ENCODE measurements around the gene GPR63.
"Not testable (repeated sequence)": the region's sequence is repeated elsewhere in the genome, so short reads cannot be mapped to it uniquely, and the experiment has no call there.

Gene GPR63, protein sequence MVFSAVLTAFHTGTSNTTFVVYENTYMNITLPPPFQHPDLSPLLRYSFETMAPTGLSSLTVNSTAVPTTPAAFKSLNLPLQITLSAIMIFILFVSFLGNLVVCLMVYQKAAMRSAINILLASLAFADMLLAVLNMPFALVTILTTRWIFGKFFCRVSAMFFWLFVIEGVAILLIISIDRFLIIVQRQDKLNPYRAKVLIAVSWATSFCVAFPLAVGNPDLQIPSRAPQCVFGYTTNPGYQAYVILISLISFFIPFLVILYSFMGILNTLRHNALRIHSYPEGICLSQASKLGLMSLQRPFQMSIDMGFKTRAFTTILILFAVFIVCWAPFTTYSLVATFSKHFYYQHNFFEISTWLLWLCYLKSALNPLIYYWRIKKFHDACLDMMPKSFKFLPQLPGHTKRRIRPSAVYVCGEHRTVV

GRCh38 chr6:96837081-96837971 is at the start of gene GPR63:
TSS of gene GPR63 (minus strand) at chr6:96837477. CDS start at chr6:96799731, 37,746 bp downstream.
- no peak for FAIRE-seq

DNA sequence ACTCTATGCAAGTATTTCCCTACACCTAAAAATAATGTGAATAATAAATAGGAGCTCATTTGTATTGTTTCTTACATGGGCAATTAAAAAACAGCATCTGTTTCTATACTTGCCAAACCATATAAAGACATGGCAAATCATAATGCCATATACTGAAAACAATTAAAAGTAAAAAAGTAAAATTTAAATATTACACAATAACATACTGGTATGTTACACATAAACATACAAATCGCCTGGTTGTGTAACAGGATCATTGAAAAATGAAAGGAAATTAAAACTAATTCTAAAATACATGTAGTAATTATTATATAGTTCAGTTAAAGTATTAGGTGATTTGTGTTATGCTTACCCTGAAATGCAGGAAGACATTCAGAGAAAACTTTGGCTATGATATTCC is 49.2 kb upstream of the GPR63 start:
- FAIRE-seq, result no peak

DNA sequence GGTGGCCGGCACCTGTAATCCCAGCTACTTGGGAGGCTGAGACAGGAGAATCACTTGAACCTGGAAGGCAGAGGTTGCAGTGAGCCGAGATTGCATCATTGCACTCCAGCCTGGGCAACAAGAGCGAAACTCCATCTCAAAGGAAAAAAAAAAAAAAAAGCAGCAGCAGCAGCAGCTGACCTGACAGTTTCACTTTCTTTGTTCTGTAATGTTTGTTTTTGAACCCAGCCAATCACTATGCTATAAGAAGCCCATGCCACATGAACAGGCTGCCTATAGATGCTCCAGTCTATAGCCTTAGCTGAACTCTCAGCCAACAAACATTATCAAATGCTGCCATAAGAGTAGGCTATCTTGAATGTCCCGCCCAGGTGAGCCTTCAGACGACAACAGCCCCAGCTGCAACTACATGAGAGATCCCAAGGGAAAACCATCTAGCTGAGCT is 47.9 kb upstream of the GPR63 start:
- FAIRE-seq, result not testable (repeated sequence)

GRCh38 chr6:96878143-96878542 is 40.9 kb upstream of the GPR63 start:
- FAIRE-seq, result no peak

GRCh38 chr6:96876886-96877545 is 39.7 kb upstream of the GPR63 start:
- FAIRE-seq, result no peak

DNA sequence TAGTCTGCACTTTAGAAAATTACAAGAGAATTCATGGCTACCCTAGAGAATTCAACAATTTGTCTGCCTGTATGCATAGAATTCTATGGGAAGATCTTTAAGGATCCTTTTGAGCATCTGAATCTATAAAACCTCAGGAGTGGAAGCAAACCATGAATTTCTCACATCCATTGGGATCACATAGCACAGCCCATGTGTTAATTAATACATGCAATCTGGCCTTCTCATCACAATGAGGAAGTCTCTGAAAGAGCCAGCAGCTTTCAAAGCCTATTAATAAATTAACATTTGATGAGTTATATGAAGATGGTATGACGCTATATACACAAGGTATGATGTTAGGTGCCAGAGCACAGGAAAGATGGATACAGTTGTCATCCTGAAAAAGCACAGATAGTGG is 35.7 kb upstream of the GPR63 start:
- no peak for FAIRE-seq

DNA sequence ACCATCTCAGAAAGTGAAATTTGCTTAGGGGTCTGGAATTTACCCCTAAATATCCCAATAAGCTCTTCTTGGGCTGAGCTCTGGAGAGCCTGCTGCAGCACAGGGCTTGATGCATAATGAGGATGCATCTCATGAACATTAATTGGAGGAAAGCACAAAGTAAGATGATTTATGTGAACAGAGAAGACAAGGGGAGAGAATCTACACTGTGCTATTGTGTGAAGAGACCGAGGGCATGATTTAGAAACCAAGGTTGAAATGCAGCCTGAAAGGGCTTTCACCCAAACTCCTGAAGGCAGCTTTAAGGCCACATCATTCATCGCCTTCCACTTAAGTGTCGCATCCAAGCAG is 27.8 kb upstream of the GPR63 start:
- no peak for FAIRE-seq

DNA sequence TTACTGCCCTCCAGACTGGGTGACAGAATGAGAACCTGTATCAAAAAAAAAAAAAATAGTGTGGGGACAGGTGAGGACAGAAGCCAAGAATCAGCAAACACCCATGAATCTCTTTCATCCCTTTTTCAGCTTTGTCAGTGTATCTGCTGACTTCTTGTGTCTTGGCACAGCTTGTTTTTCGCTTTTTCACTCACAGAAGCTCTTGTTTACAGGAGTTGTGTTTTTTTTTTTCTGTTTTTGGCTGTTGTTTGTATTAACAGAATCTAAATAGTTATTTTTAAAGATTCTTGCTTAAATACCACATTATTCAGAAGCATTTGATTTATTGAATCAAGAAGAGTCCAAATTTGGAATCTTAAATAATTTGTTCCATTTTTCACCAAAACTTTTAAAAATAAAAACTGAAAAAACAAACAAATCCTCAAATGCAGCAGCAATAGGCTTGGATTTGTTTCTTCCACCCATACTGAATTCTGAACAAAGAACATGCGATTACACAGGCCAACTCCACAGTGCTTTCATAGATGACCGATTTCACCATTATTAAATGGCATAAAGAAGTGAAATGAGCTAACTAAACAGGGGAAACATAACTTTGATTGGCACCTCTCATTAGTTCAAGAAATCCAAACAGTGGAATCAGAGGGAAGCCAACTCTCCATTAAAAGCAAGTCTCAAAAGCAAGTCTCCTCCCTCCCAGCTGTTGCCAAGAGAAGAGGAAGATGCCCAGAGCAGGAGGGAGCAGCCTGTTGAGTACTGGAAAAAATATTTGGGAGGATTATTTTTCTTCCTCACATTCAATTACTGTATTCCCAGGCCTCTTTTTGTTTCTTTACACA is 27.2 kb upstream of the GPR63 start:
- FAIRE-seq, result no peak

DNA sequence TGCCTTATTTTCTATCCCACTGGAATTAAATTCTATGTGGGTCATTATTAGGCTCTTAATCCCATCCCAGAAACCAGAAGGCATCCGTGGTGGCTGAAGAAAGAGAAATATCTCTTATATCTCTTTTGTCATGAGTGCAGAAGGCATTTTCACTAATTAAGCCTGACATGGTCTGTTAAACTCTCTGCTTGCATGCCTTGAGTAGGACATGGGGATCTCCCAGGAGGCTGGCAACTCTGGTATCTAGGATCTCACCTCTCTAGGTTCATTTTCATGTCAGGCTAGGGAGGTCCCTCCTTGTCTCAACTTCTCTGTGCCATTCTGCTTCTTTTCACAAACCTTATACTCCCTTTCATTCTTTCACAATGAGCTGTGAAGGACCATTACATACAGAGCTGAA is 25.3 kb upstream of the GPR63 start:
- no peak for FAIRE-seq

DNA sequence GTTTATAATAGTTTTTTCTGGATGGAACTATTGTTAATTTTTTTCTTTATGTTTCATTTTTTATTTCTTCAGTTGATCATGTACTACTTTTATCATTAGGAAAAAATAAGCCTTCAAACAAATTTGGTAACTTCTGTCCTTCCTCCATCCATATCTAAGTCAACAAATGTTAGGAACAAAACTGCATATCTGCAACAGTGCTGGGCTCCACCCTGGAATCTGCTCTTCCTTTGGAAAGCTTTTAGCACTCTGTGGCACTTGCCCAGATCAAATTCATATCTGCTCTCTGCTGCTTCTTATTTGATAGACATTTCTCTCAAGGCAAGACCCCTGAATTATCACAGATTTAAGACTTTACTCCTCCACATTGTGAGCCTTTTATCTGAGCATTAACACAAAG is 24.3 kb upstream of the GPR63 start:
- FAIRE-seq, result no peak

DNA sequence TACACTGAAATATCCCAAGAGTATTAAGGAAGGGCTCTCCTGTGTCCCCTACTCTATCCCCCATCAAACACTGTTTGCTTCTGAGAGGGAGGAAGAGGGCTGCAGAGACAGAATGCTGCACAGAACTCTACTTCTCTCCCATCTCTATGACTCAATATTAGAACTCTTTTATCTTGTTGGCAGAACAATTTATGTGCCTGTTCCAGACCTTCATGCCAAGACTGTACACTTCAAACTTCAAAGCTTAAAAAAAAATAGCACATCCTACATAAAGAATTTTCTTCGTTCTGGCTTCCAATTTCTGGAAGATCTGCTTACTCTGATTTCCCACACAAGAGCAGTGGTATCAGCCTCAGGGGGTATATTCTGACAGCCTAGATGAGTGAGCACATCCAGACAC is 19.6 kb upstream of the GPR63 start:
- no peak for FAIRE-seq

DNA sequence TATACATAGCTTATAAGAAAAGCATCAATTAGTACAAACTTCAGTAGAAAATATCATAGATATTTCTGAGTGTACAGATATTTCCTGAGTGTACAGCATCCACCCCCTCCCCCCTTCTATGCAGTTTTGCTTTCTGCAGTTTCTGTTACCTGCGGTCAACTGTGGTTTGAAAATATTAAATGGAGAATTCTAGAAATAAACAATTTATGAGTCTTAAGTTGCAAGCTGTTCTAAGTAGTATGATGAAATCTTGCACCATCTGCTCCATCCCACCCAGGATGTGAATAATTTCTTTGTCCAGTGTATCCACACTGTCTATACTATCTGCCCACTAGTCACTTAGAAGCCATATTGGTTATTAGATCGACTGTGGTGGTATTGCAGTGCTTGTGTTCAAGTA is 15.8 kb upstream of the GPR63 start:
- no peak for FAIRE-seq

GRCh38 chr6:96852605-96853004 is 15.3 kb upstream of the GPR63 start:
- FAIRE-seq, result no peak

DNA sequence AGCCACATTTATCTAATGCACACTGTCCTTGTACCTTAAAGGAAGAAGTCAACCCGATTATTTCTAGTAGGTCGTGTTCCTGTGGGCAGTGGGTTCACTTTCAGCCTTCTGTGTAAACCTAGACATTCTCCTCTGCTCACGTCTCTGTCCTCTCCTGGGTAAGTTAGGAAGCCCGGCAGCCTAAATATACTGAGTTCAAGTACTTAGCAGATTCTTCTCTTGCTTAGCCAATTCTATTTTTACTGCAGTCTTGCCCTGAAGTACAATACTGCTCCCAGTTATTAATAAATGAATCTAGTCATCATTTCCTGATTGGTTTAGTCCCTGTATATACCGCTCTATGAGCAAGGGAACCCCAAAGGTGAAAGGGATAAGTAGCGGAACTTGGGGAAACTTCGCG is 14.6 kb upstream of the GPR63 start:
- FAIRE-seq, result no peak

- FAIRE-seq, result no peak
Measured at GRCh38 chr6:96849615-96850014, 12.3 kb upstream of the GPR63 start.

DNA sequence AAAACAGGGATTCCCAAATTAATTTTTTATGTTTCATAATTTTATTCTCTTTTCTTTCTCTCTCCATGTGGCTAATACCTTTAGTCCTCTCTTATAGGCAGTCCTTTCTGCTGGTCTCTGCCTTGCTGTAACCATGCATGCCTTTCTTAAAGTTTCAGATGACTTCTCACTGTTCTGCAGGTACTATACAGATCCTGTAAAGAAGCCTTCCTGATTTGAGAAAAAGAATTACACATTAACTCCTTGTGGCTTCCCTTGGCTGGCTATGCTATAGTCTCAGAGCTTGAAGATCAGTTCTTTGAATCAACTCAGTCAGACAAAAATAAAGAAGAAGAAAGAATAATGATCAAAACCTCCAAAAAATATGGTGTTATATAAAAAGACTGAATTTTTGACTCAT is 7.3 kb upstream of the GPR63 start:
- FAIRE-seq, result no peak

DNA sequence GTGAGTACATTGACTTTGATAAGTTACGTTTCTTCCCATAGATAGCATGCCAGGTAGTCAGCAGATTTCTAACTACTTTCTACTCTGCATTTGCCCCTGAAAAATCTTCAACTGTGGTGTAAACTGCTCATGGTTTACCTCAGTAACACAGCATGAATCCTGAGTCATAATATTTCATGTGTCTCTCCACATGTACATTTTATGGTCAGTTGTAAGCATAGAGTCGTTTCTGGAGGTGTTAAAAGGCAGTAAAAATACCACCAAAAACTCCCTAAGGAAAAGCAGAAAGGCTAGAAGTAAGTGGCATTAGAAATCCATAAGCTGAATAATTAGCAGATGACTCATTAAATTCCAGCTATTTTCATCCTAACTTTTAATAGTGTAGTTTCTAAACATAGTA is 4.1 kb upstream of the GPR63 start:
- FAIRE-seq, result no peak

DNA sequence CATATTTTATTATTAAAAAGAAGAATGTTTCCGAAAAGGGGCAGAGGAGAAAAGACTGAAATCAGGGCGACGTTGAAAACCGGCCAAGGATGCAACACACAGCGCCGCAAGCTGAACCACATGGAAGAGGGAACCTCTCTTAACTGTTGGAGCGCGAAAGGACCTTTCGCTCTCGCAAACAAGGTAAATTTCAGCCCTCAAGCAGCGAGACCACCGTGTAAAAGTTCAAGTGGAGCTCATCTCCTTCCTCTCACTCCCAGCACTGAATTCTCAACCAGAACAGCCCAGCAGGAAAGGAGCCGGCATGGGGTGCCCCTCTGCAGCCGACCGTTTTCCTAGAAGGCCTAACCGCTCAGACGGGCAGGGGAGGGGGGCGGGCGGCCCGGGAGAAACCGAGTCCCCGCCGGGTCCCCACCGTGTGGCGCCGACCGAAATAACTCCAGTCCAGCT is 621 bp downstream of the GPR63 start:
- FAIRE-seq, result no peak

DNA sequence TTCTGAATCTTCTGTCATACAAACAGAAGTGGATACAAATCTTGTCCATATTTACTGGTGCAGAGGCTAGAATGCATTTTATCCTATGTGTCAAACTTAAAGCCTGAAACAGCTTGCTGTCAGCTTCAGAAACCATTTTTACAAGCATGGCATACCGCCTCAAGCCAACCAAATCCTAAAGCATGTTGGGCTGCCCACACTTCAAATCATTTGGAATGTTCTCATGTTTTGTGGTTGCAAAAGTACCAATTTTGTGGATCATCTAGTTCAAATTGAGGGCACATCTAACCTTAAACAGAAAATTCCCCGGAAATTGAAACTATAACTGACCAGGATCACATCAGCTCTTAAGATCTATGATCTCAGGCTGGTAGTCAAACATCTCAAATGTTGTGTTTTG is 3.2 kb downstream of the GPR63 start:
- FAIRE-seq, result no peak

- FAIRE-seq, result no peak
Measured at GRCh38 chr6:96832780-96833179, 4.5 kb downstream of the GPR63 start.

DNA sequence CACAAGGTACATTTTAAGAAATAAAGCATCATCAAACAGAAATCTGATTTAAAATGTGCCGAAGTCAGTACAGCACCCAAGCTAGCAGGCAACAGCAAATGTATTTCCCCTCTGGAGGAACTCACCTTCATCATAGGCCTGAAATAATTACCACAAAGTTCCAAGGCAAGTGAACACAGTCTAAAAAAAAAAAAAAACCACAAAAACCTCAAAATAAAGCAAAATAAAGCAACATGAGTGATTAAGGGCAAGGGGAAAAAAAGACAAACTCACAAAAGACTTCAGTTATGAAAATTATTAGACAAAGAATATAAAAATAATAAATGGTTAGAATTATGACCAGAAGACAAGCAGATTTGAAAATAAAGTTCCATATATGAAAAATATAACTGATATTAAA is 10.4 kb downstream of the GPR63 start:
- no peak for FAIRE-seq

- no peak for FAIRE-seq
Measured at GRCh38 chr6:96823743-96824142, 13.5 kb downstream of the GPR63 start.

Measured in colon (tissue), 2 donors.